DOHH2 (cell line): Measurements from ENCODE around the gene SLC25A53.
"Not testable (repeated sequence)": the region's sequence is repeated elsewhere in the genome, so short reads cannot be mapped to it uniquely, and the experiment has no call there.

Experiments used
- H3F3A ChIP-seq: fragments of 200-600 bp; sonication (generic), shearing (Covaris generic); 2 replicates; pipeline ENCODE4 v1.6.0; 2016; ENCODE audit warnings: antibody characterized with exemption, mild to moderate bottlenecking; ENCODE audit not compliant: control insufficient read depth, insufficient read depth
- H3K27ac ChIP-seq: fragments of 200-600 bp; sonication (generic); 2 replicates; pipeline ENCODE4 v1.5.1; 2014; ENCODE audit warnings: low read depth, mild to moderate bottlenecking, low read length, moderate library complexity
- H3K27me3 ChIP-seq: fragments of 200-600 bp; sonication (generic); 2 replicates; pipeline ENCODE4 v1.6.1; 2014; ENCODE audit warnings: mild to moderate bottlenecking, low read length, mixed read lengths; ENCODE audit not compliant: control insufficient read depth
- H3K36me3 ChIP-seq: fragments of 200-600 bp; sonication (generic); 2 replicates; pipeline ENCODE4 v1.6.1; 2014; ENCODE audit warnings: mild to moderate bottlenecking, low read length, moderate library complexity, mixed read lengths; ENCODE audit not compliant: control insufficient read depth
- H3K4me1 ChIP-seq: fragments of 200-600 bp; sonication (generic); 2 replicates; pipeline ENCODE4 v1.6.1; 2014; ENCODE audit warnings: mild to moderate bottlenecking, low read length, mixed read lengths; ENCODE audit not compliant: control insufficient read depth
- H3K4me2 ChIP-seq: fragments of 200-600 bp; sonication (generic); 2 replicates; pipeline ENCODE4 v1.6.0; 2014; ENCODE audit warnings: mild to moderate bottlenecking, low read length, moderate library complexity
- H3K4me3 ChIP-seq: fragments of 200-600 bp; sonication (generic); 2 replicates; pipeline ENCODE4 v1.5.1; 2014; ENCODE audit warnings: mild to moderate bottlenecking, low read length, mixed read lengths
- H3K79me2 ChIP-seq: fragments of 200-600 bp; sonication (generic); 2 replicates; pipeline ENCODE4 v1.6.1; 2014; ENCODE audit warnings: mild to moderate bottlenecking, low read length, mixed read lengths; ENCODE audit not compliant: control insufficient read depth
- H3K9me2 ChIP-seq: fragments of 200-600 bp; sonication (generic); replicated peaks from 2 replicates; pipeline ENCODE4 v1.6.1; 2014; ENCODE audit warnings: mild to moderate bottlenecking, low read length, mixed read lengths; ENCODE audit not compliant: control insufficient read depth
- H3K9me3 ChIP-seq: fragments of 200-600 bp; sonication (generic); 2 replicates; pipeline ENCODE4 v1.6.1; 2014; ENCODE audit warnings: antibody characterized with exemption, low read length, mixed read lengths; ENCODE audit not compliant: control insufficient read depth, insufficient read depth
- H4K20me1 ChIP-seq: fragments of 200-600 bp; sonication (generic); 2 replicates; pipeline ENCODE4 v1.6.0; 2014; ENCODE audit warnings: low read depth, mild to moderate bottlenecking, antibody characterized with exemption, low read length, moderate library complexity; ENCODE audit not compliant: control insufficient read depth, insufficient read depth
- EZH2phosphoT487 ChIP-seq: fragments of 200-600 bp; sonication (generic); IDR thresholded peaks from 2 replicates; pipeline ENCODE4 v1.6.1; 2017; ENCODE audit warnings: borderline replicate concordance, mild to moderate bottlenecking, antibody characterized with exemption, low read length, moderate library complexity, mixed read lengths
- TF ChIP-seq, protein P1 (sequence below): fragments of 200-600 bp; sonication (generic); IDR thresholded peaks from one replicate; pipeline ENCODE4 v1.5.1; 2014; ENCODE audit warnings: antibody characterized with exemption, mild to moderate bottlenecking, low read depth, low read length; ENCODE audit not compliant: poor library complexity, severe bottlenecking

SLC25A53 gene

DNA sequence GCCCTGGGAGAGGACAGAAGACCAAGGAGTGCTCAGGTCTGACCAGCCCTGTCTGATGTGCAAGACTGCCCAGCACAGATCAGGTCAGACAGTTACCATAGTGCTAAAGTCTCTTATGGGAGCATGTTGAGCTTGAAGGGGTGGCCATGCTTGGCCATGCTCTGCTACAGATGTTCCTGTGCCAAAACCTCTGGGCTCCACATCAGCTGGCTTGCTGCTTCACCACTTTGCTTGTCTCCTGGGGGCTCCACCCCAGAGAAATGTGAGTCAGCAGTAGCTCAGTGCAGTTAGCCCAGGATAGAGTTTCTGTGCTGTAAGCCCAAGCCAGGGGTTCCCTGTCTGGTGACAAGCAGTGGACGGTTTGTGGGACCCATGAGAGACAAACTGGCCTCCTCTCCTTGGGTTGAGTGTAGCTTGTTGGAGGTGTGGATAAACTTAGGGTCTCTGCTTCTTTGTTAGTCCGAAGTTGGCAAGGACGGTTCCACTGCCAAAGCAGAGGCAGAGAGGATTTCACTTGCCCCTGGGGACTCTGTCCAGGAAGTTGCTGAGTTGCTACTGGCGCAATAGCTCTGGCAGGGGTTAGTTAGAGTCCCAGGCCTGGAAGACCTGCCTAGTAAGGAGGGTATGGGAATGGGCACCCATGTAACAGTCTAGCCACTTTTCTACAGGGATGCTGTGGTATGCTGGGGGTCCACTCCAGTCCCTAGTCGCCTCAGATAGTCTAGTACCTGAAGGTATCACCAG, 72.1 kb downstream of the SLC25A53 start:
- Histone ChIP-seq H3K27ac (no peak overlapping the region), H3K27me3 (no peaks in the 10 kb centered on the region), H3K9me3 (no peaks in the 10 kb centered on the region), H3K79me2 (no peaks in the 10 kb centered on the region), H3K4me3 (no peak overlapping the region), H3K36me3 (no peaks in the 10 kb centered on the region), H3F3A (no peaks in the 10 kb centered on the region), H4K20me1 (no peaks in the 10 kb centered on the region), H3K4me2 (no peak overlapping the region), H3K4me1 (no peaks in the 10 kb centered on the region), H3K9me2 (no peaks in the 10 kb centered on the region)
- TF ChIP-seq, protein P1, sequence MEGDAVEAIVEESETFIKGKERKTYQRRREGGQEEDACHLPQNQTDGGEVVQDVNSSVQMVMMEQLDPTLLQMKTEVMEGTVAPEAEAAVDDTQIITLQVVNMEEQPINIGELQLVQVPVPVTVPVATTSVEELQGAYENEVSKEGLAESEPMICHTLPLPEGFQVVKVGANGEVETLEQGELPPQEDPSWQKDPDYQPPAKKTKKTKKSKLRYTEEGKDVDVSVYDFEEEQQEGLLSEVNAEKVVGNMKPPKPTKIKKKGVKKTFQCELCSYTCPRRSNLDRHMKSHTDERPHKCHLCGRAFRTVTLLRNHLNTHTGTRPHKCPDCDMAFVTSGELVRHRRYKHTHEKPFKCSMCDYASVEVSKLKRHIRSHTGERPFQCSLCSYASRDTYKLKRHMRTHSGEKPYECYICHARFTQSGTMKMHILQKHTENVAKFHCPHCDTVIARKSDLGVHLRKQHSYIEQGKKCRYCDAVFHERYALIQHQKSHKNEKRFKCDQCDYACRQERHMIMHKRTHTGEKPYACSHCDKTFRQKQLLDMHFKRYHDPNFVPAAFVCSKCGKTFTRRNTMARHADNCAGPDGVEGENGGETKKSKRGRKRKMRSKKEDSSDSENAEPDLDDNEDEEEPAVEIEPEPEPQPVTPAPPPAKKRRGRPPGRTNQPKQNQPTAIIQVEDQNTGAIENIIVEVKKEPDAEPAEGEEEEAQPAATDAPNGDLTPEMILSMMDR: no peak
- no peak for TF ChIP-seq EZH2phosphoT487

DNA sequence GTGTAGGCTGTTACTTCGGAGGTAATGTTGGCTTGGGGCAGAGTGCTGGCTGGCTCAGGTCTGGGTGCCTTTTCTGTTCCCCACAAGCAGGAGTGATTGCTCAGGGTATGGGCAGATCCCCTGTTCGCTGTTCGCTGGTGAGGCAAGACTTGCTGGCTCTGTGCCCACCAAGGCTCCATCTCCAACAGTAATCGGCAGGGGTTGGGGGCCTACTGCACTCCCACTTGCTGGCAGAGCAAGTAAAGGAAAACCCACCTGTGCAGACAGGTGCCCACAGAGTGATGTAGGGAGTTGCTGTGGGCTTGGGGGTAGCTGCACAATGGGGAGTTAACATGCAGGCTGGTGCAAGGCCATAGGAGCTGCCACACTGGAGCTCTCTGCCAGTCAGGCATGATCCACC, 72.7 kb downstream of the SLC25A53 start:
- no peaks in the 10 kb centered on the region for H3K9me2 ChIP-seq
- H3K4me2 ChIP-seq: no peak overlapping the region
- H3K36me3 ChIP-seq: no peaks in the 10 kb centered on the region
- H3K27me3 ChIP-seq: no peaks in the 10 kb centered on the region
- no peaks in the 10 kb centered on the region for H3K9me3 ChIP-seq
- TF ChIP-seq, protein P1: no peak
- TF ChIP-seq EZH2phosphoT487: no peak
- no peak overlapping the region for H3K27ac ChIP-seq
- no peaks in the 10 kb centered on the region for H3K79me2 ChIP-seq
- no peaks in the 10 kb centered on the region for H4K20me1 ChIP-seq
- H3K4me3 ChIP-seq: no peak overlapping the region
- H3K4me1 ChIP-seq: no peaks in the 10 kb centered on the region
- no peaks in the 10 kb centered on the region for H3F3A ChIP-seq

DNA sequence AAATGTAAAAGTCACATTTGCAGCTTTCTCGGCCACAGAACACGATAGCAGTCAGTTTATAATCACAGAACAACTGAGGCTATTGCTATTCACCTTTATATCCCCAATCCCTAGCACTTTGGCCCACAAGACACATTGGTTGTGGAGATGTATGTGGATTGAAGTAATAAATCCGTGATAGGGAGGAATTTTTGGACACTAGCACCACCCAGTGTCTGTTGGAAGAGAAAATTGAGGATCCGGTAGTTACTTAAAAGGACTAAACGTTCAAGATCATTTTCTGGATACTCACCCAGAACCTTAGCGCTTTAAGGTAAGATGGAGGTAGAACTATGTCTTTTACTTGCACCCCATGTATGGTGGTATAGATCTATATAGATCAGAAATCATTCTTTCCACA, 79.0 kb downstream of the SLC25A53 start:
- not testable (repeated sequence) for H3K36me3 ChIP-seq, H3K9me3 ChIP-seq, H3K27me3 ChIP-seq, H3K4me2 ChIP-seq, H4K20me1 ChIP-seq, H3K4me3 ChIP-seq, H3K79me2 ChIP-seq, H3K4me1 ChIP-seq, H3F3A ChIP-seq, H3K27ac ChIP-seq, H3K9me2 ChIP-seq

DNA sequence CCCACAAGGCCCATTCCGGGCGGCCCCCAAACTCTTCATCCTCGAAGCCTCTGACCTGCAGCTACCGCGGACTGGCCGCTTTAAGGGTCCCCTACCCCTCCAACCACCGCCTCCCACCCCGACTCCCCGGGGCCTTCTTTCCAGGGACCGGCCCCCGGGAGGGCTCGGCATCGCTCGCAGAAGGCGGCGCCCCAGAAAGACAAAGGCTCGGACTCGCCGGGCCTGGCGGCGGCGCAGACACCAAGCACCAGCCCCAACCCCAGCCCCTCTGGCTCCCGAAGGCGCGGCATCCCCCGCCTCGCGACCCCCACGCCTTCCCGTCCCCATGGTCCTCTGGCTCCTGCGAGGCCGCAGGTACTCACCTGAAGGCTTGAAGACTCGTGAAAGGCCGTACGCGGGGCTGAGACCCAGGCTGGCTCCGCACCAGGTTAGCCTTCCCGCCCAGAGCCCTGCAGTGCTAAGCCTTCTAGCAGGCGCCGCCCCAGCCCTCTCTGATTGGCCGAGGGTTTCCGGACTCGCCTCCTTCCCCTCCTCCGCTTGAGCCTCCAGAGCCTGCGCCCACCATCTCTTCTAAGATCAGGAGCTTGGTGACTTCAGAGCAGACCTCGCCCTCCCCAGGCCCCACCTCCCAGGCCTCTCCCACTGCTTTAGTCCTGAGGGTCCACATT, 80.9 kb downstream of the SLC25A53 start, which contains the start of gene TMSB15C:
Gene TMSB15C (minus strand): TSS at position 459 of the 668 bp plus-strand sequence.
- H3K9me3 ChIP-seq, H3K79me2 ChIP-seq, H3K27ac ChIP-seq, H3K9me2 ChIP-seq, H3K27me3 ChIP-seq, H3K4me2 ChIP-seq, H3F3A ChIP-seq, H3K36me3 ChIP-seq, H4K20me1 ChIP-seq, H3K4me3 ChIP-seq, H3K4me1 ChIP-seq: not testable (repeated sequence)

DNA sequence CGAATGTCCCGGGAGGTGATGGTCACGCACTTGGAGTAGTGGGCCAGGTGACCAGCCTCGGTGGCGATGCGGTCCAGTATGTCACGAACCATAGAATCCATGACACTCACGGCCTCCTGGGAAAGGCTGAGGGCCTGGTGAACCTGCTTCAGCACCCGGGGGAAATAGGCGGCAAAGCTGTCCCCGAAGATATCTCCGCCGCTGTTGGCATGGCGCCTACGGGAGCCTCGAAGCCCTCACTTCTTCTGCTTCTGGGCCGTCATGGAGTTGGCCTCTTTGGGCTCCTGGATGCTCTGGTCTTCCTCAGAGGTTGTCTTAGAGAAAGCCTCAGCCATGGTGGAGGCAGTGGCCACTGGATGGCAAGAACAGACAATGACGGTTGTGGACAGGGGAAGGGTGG, 94.2 kb downstream of the SLC25A53 start:
- not testable (repeated sequence) for H3K4me3 ChIP-seq, H3K9me3 ChIP-seq, H3K79me2 ChIP-seq, H3K4me2 ChIP-seq, H3K27ac ChIP-seq, H3K9me2 ChIP-seq, H4K20me1 ChIP-seq, H3F3A ChIP-seq, H3K36me3 ChIP-seq, H3K4me1 ChIP-seq, H3K27me3 ChIP-seq

DNA sequence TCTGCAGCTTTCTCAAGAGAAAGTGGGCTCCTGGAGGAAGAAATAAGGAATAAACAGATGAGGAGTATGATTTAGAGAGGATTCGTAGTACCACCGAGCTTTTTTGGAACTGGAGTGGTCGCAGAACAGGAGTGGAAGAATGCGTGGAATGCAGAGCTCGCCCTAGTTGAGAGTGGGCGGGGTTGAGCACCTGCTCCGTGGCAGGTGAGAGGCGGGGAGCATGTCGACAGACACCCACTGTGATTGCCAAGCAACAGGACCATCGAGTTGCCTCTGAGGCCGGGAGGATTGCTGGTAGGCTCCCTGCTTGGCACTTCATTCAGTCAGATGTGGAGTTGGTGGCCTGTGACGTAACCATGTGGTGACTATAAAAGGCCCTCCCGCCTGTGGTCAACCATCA, 101.9 kb downstream of the SLC25A53 start:
- not testable (repeated sequence) for H3K79me2 ChIP-seq, H3K4me1 ChIP-seq, H3K4me3 ChIP-seq, H3F3A ChIP-seq, H3K36me3 ChIP-seq, H3K9me3 ChIP-seq, H3K27ac ChIP-seq, H3K4me2 ChIP-seq, H3K9me2 ChIP-seq, H3K27me3 ChIP-seq, H4K20me1 ChIP-seq
